ENCODE results near the gene ARHGAP24.
"Not testable (repeated sequence)": the region's sequence is repeated elsewhere in the genome, so short reads cannot be mapped to it uniquely, and the experiment has no call there.

Gene ARHGAP24

DNA sequence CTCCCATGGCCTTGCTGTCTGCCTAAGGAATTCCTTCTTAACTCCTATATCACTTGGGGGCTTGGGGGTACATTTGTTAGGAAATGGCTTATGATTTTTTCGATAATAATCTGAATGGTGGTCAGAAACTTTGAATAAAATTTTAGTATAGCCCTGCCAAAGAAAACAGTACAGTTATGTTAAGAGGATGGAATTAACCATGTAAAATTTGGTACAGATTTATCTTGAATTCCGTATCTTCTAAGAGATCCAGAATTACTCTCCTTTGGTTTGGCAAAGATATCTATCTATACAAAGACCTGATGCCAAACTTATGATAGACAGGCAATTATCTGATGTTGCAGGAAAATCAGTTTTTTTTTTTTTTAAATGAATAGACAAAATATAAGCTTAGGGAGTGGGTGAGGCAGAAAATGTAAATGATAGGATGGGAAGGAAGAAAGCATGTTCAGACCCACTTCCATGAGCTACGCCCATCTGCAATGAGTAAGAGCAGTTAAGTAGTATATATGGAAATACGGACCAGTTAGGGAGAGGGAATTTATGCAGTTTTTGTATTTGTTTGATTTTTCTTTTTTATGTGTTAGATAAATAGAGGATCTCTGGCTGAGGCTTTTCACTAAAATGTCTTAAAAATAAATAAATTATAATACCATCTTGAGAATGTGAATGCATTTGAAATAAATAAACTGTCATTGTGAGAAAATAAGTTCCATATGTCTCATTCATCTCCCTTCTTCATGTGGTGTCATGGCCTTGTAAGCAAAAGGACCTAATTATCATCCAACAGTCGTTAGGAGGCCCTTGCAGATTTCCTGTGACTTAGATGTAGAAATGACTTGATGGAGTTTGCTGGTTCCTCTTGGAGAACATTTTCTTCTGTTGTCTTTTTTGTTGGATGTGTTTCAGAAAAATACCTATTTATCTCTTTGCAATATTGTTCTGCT, 389.6 kb downstream of the ARHGAP24 start:
- peak; percentile 40 for DNase-seq

DNA sequence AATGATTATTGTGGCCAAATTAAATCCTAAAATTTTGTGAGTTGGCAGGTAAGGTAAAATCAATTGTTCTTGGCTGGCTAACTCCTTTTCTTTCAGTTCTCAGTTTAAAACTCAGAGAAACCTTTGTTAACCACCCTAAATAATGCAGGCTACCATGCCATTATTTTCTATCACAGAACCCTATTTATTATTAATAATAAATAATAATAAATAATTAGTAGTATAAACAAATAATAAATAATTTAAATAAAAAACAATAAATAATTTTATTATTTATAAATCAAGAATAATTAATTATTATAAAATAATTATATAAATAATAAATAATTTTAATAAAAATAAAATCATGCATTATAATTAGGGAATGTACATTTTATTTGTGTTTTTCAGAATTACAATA, 390.3 kb downstream of the ARHGAP24 start:
- DNase-seq: no peak

DNA sequence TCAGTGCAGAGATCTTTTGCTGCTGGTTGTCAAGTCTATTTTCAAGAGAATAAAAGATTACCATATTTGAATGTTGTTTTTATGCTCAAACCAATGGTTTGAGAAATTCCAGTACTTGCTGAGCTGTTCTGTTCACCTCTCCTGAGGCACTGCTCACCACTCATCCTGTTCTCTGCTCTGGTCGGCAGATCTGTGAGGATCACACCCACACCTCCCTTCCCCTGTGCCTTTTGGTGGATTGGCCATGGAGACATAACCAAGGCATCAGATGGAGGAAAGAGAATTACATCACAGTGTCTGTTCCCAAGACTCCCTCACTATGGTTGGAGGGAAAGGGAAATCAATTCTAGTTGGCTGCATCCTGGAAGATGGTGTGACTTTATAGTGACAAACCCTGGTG, 391.6 kb downstream of the ARHGAP24 start:
- no peak for DNase-seq

DNA sequence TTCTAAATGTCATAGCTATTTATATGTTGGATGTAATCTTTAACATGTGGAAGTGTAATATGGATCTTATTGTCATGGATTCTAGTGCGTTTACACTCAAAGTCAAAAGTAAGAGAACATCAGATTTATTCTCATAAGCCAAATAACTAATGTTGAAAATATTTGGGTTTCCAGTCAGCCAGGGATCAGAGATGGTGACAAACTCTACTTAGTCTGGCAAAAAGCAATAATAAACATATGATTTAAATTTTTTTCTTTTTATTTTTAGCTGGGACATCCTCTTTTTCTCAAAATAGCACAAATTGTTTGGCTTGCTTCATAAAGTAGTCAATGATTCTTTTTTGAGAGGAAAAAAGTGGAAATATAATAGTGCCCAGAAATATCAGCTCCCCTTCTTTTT, 392.3 kb downstream of the ARHGAP24 start:
- DNase-seq: peak; percentile 38

DNA sequence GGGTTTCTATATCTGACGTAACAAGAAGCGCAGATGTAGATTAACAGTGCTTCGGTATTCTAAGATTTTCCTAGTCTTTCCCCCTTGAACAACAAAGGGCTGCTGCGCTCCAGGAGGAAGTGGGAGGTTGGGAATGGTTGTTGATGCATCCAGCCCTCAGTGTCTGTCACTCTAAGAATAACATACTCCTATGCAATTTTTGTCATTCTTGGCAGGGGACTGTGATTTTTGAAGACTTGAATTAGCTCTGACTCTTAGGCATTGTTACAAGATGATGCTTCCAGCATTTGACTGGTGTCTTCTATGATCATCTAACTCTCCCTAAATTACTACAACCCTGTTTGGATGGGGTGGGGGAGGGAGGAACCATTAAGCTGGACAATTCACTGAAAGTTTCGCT, 394.2 kb downstream of the ARHGAP24 start:
- DNase-seq: no peak

DNA sequence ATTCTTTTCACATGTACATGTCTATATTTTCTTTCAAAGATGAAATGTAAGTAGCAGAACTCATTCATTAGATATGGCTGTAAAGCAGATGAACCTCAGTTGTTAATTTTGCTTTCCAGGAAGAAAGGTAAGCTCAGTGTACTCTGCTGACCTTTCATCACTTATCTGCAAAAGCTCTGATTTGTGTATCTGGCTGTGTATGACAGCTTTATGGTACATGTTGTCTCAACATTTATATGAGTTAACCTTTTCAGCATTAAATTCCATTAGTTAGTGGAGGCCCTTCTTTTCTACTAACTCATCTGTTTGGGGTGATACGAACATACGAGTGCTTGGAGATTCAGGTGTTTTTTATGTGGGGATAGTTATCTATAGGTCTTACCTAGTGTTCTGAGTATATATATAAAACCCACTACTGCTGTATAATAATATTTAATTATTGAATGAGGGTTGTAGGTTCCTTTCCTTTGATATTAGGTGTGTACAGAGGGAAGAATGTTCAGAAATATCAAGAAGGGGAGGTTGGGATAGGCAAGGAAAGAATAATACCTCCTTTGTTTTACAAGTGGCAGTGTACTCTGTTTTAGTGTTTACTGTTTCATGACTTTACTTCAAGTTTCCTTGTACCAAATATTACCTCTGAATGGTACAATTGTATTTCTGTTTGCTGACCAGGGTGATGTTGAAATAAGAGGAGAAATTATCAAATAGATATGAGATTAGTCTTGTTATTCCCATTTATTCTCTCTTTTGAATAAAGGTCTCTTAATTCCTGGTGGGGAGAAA, 395.5 kb downstream of the ARHGAP24 start:
- no peak for DNase-seq

DNA sequence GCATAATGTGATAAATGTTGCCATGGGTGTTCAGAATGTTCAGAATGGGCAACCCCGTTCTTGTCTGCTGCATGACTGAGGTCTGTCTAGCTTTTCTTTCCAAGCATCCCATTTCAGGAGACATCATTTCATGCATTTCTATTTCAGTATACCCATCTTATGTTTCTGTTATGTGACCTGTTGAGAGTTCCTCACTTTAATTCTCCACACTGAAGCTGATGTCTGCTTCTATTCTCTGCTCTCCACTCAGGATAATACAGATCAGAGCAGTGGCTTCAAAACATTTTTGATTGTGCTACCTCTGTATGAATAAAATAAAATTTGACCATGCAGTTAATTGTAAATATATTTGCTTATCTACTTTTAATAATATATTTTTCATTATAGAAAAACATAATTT, 398.6 kb downstream of the ARHGAP24 start:
- no peak for DNase-seq

DNA sequence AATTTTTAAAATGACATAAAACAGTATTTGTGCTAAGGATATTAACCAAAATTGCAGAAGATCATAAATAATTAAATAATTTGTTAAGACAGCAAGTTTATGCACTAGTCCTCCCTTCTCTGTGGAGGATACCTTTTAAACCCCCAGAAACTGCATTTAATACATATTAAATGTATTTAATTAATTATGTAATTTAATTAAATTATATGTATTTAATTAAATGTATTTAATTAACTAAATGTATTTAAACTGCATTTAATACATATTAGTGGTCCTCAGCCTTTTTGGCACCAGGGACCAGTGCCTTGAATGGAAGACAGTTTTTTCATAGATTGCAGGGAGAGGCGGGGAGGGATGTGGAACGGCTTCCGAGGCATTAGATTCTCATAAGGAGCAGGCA, 404.6 kb downstream of the ARHGAP24 start:
- DNase-seq: no peak

DNA sequence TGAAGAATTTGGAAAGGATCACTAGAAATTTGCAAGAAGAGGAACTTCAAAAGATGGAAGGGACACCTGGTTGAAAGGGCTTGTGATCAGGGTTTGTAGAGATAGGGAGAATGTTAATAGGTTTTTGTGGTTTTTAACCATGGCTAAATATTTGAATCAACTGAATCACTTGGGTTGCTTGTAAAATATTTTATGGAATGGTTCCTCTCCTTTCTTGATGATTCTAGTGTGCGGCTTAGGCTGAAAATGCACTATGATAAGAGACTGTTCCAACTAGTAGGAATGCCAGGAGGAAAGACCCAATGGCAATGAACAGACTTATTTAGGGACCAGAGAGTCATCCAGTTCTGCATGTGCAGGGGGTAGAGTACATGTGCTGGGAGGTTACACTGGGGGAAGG, 408.2 kb downstream of the ARHGAP24 start:
- no peak for DNase-seq

DNA sequence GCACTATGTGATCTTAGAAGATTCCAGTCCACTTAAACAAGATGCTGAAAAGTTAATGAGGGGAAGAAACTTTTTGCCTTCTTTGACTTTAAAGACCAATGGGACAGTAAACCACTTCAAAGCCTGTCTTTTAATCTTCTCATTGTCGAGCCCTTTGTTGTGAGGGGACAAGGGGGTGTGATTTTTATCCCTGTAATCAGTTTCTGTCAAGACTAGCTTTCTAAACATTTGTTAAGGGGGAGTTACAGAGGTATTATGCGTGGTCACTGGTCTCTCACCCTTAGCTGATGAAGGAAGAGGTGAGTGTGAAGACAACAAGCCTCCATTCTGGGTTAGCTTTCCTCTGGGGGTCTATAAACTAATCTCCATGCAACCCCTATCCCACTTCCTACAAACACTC, 409.3 kb downstream of the ARHGAP24 start:
- DNase-seq: no peak

DNA sequence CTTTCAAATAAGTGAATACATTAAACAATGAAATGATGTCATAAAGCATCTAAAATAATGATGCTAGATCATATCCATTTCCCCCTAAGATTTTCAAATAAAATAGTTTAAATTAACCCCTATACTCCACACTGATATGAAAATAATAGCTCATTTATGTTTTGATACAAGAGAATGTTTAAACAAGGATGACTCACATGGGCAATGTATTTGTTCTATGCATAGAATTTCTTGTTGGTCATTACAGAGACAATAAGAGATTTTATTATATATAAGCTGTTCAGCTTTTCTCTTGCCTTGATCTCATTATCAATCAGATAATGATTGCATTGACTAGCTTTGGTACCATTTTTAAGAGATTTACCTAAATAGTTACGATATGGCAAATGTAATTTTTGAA, 411.7 kb downstream of the ARHGAP24 start:
- no peak for DNase-seq

DNA sequence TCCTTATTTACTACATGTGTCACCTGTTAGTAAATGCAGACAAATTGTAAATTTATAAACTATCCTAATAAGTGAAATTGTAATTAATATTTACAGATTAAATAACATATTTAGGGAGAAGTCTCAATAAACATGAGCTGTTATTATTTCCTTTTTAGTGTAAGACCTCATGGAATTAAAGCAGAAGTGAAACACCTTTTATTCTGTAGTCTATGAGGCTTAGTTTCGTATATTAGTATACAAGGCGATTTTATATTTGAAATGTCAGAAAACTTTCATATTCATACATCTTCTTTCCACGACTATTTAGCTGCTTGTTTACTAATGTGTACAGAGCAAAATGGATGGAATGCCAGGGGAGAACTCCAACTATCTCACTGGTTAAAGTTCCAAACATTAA, 414.4 kb downstream of the ARHGAP24 start:
- DNase-seq: no peak

DNA sequence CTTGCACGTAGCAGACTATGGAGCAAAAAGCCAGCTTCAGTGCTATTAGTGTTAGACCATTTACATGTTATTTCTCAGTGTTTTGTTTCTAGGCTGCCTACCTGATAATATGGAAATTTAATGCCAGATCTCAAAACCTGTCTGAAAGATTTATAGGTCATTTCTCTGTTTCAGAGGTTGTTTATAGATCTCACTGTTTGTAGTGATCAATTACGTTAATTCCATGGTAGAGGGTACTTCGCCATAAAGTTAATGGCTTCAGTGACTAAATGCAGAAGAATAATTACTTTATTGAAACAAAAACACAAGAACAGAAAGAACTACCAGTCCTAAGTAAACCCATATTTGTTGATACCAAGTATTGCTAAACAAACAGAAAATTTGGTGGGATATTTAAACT, 420.8 kb downstream of the ARHGAP24 start:
- DNase-seq: no peak

DNA sequence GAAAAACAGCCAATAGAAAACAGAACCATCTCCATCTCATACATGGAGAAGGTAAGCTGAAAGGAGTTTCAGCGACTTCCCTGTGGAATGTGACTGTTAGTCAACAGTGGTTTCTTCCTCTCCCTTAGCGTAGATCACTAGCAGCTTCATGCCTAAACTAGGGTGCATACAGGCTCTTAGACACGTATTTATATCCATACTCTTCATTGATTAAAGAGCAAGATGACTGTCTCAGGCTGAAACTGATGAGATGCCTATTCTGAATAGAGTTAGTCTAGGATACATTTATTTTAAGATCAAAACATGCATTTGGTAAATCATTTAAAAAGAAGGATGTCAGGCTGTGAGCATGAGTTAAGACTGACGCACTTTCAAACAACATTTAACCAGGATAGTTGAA, 423.3 kb downstream of the ARHGAP24 start:
- DNase-seq: no peak

DNA sequence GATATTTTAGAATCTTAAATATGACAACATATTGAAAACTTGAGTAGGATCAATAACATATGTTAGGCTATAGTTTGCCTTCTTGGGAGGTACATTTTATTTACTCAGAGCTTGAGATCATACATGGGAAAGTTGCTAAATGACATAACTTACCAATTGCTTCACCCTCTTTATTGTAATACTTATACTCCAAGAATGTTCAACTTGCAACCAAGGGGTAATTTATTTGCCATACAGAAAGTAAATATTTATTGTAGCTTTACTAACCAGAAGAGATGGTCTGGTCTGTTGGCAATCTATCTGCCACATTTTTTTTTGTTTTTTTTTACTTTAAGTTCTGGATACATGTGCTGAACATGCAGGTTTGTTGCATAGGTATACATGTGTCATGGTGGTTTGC, 426.6 kb downstream of the ARHGAP24 start:
- DNase-seq: peak; percentile 26

DNA sequence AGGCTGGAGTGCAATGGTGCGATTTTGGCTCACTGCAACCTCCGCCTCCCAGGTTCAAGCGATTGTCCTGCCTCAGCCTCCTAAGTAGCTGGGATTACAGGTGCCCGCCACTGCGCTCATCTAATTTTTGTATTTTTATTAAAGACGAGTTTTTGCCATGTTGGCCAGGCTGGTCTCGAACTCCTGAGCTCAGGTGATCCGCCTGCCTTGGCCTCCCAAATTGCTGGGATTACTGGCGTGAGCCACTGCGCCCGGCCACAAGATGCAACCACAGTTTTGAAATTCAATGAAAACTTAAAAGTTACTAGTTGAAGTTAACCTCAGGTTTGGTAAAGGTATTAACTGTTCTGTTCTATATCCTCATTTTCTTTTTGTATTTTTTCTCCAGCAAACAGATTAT, 427.7 kb downstream of the ARHGAP24 start:
- not testable (repeated sequence) for DNase-seq

DNA sequence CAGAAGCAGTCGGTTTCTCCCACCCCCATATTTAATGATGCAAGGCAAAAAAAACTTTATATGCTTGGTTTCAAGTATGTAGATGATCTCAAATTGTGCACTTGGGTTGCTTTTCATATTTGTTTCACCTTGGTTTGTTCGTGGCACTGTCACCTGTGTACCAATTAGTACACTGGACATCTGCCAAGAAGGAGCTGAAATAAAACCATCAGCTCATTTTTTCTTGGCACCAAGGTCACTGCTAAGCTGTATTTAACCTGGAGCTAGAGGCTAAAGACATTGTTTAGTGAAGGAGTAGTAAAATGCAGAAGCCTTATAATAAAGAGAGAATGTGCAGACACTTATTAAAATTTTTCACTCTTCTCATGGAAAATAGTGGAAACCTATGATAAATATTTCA, 430.8 kb downstream of the ARHGAP24 start:
- no peak for DNase-seq

DNA sequence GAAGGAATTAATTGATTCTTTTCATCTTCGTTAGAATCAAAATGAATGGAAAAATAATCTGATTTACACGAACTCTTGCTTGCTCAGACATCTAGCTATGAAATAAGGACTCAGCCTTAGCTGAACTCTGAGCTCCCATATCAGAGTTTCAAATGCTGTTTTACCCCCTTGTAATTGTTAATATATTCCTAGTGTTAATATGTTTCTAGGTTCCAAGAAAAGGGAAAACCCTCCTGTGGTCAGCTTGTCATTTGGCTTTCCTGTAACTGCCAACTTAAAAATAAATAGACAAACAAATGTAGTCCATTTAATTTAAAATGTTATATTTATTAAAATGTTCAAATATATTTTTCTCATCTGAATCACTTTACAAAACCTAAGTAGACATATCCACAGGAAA, 432.1 kb downstream of the ARHGAP24 start:
- no peak for DNase-seq

DNA sequence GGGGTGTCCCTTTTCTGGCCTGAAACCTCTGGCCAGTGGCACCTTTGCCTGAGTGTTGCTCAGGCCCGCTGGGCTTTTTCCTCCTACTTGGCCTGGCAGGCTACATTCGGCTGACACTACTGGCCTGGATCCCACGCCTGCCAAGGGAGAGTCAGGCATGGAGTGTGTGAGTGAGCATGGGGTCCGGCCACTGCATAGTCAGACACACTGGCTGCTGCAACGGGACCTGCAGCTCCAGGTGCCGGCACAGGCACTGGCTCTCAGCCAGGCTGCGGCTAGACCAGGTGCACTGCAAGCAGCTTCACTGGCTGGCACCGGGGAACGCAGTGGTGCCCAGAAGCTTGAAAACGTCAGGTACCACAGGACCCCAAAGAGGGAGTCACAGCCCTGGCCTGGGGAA, 434.9 kb downstream of the ARHGAP24 start:
- no peak for DNase-seq

DNA sequence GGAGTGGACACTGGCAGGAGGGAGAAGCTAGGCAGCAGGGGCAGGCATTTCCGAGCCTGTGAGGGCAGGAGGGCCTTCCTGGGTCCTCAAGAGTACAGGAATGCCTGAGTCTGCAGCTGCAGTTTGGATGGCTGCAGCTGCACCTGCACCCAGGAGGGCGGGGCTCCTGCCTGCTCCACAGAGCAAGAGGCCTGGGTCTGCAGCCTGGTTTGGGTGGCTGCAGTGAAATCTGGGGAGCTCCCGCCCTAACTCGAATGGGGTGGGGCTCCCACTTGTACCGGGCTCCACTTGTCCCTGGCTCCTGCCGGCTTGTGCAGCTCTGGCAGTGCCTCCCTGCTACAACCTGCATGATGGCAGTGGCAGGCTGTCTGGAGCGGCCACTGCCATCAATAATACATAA, 436.0 kb downstream of the ARHGAP24 start:
- DNase-seq: no peak

DNA sequence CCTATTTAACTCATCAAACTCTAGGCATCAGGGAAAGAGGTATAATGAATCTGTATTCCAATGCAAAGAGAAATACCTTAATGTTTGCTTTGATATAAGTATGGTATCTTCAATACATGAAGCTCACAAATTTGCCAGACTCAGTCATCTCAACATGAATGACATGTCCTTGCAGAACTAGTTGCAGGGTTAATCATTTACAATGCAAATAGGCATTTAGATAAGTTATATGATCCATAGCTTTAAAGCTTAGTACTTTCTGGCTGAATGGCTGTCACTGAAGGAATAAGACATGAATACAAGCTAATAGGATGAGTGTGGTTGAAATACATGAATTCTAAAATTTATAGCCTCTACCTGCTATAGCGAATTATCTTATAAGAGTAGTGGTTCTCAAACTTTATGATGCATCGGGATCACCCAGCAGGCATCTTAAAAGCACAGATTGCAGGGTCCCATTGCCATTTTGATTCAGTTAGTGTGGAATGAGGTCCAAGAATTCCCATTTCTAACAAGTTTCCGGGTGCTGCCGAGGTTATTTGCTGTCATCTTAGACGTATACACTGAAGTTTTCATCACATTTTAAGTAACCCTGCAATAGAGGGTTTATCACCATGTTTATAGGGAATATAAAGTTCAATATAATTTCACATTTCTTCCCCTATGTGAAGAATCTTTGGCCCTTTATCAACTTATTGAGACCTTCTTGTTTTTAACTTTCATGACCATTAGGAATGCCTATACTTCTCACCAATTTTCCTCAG, 439.2 kb downstream of the ARHGAP24 start:
- no peak for DNase-seq

DNA sequence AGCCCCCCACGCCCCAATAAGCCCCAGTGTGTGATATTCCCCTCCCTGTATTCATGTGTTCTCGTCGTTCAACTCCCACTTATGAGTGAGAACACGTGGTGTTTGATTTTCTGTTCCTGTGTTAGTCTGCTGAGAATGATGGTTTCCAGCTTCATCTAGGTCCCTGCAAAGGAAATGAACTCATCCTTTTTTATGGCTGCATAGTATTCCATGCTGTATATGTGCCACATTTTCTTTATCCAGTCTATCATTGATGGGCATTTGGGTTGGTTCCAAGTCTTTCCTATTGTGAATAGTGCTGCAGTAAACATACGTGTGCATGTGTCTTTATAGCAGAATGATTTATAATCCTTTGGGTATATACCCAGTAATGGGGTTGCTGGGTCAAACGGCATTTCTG, 440.6 kb downstream of the ARHGAP24 start:
- not testable (repeated sequence) for DNase-seq

Measured in fibroblast of skin of abdomen (primary cell).